Measurements from ENCODE around the gene GPAM. TPM values are rescaled to one million over a fixed set of nuclear protein-coding genes. Genes with fewer than 3 reads are reported as not detected.
A peak's percentile ranks its signal among the peaks of the same experiment; 100 is the strongest.

Gene GPAM
- total and polyA plus RNA-seq, 2 donors (not counting 1 experiment from before 2014, with no cell fraction given) = 2.6 to 8.2 TPM

- 100% methylated on average over 2 of the region's 5 CpGs for WGBS (ENCODE audit: insufficient coverage)
- no peak for TF ChIP-seq CTCF (IDR thresholded peaks at IDR 0.05)
- TF ChIP-seq EZH2 (IDR thresholded peaks at IDR 0.05; ENCODE audit: borderline replicate concordance, insufficient read depth, low read depth, low read length, poor library complexity, severe bottlenecking) = no peak
- no peaks in the 10 kb centered on the region for H3K27me3 Mint-ChIP-seq
These were observed 33.4 kb upstream of the GPAM start for GRCh38 chr10:112216966-112217365.

DNA sequence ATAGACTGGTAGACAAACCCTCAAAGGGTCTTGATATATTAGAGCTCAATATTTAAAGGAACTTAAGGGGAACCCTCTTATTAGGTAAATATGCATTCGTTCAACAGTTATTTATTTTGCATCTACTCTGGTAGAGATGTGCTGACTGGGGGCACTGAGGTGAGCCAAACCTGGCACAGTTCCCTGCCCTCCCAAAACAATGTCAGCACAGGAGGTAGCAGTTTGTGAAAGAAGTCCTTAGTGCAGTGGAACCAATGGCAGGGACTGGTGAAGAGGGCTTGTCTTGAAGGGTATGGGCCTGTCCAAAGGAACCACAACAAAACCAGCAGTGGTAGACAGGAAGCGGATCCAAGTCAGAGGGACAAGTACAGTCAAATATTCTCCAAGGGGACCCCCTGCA lies 32.6 kb upstream of the GPAM start:
- DNase-seq (no peak), ATAC-seq (ENCODE audit: low read depth) (no peak)
- Mint-ChIP-seq H3K27me3 (no peaks in the 10 kb centered on the region), H3K4me1 (peaks cover 35% of the 10 kb centered on the region), H3K4me3 (no peak overlapping the region), H3K9me3 (ENCODE audit: insufficient read depth) (peaks cover 3% of the 10 kb centered on the region), H3K27ac (peak overlapping the region; percentile 57)
- Histone ChIP-seq H3K27ac (ENCODE audit: low read length in 2 of 2) (no peak overlapping the region), H3K9me3 (ENCODE audit: control extremely low read depth in 1 of 3, control insufficient read depth in 2 of 3, insufficient read depth in 1 of 3, low read length in 2 of 3) (peaks cover 0 to 7% (median 1%) of the 10 kb centered on the region in 3 donors), H3K27me3 (replicated peaks in 1 of 4; ENCODE audit: control extremely low read depth in 1 of 4, control insufficient read depth in 3 of 4, insufficient read depth in 4 of 4, low read length in 3 of 4) (peaks cover 0 to 3% (median 0%) of the 10 kb centered on the region in 4 experiments), H3K4me2 (replicated peaks; ENCODE audit: low read depth, low read length, poor library complexity, severe bottlenecking) (no peak overlapping the region), H4K20me1 (ENCODE audit: control insufficient read depth, insufficient read depth, low read length, poor library complexity, severe bottlenecking) (no peaks in the 10 kb centered on the region), H2AFZ (ENCODE audit: insufficient read depth, low read depth, low read length, poor library complexity, severe bottlenecking) (no peak overlapping the region), H3K9ac (ENCODE audit: low read length) (no peak overlapping the region), H3K4me3 (ENCODE audit: control extremely low read depth in 1 of 5, extremely low read depth in 1 of 5, insufficient read depth in 1 of 5, low read depth in 2 of 5, low read length in 4 of 5) (no peak overlapping the region), H3K36me3 (replicated peaks in 1 of 2; ENCODE audit: control extremely low read depth in 1 of 2, control insufficient read depth in 1 of 2, extremely low read depth in 1 of 2, insufficient read depth in 2 of 2, low read length in 1 of 2) (no peaks in the 10 kb centered on the region), H3K79me2 (ENCODE audit: control insufficient read depth, insufficient read depth, low read length) (no peaks in the 10 kb centered on the region), H3K4me1 (ENCODE audit: control insufficient read depth in 2 of 2, insufficient read depth in 2 of 2, low read length in 2 of 2) (peaks cover 0 to 42% of the 10 kb centered on the region in 2 donors)
- TF ChIP-seq CTCF (IDR thresholded peaks at IDR 0.05) (no peak), EZH2 (IDR thresholded peaks at IDR 0.05; ENCODE audit: borderline replicate concordance, insufficient read depth, low read depth, low read length, poor library complexity, severe bottlenecking) (no peak)
- 100% methylated on average over 1 of the region's 2 CpGs for WGBS (ENCODE audit: insufficient coverage)
- intact Hi-C loops (cut with micrococcal nuclease) = no loop called here
- POLR2A ChIA-PET = interaction anchor here (0.6 kb wide), 1 partner anchor 12 kb away, joined by 5 read pairs; no protein-coding TSS in a partner anchor
- CTCF ChIA-PET = no interaction called here

More at GRCh38 chr10:112216966-112217365, 33.4 kb upstream of the GPAM start:
- peaks cover 29% of the 10 kb centered on the region for H3K4me1 Mint-ChIP-seq
- peaks cover 0 to 40% of the 10 kb centered on the region in 2 donors for H3K4me1 ChIP-seq (ENCODE audit: control insufficient read depth in 2 of 2, insufficient read depth in 2 of 2, low read length in 2 of 2)
- H3K27ac Mint-ChIP-seq = no peak overlapping the region
- H3K4me3 ChIP-seq (ENCODE audit: control extremely low read depth in 1 of 5, extremely low read depth in 1 of 5, insufficient read depth in 1 of 5, low read depth in 2 of 5, low read length in 4 of 5) = no peak overlapping the region
- no peaks in the 10 kb centered on the region for H3K79me2 ChIP-seq (ENCODE audit: control insufficient read depth, insufficient read depth, low read length)
- no peak overlapping the region for H3K4me2 ChIP-seq (replicated peaks; ENCODE audit: low read depth, low read length, poor library complexity, severe bottlenecking)
- no peaks in the 10 kb centered on the region for H3K36me3 ChIP-seq (replicated peaks in 1 of 2; ENCODE audit: control extremely low read depth in 1 of 2, control insufficient read depth in 1 of 2, extremely low read depth in 1 of 2, insufficient read depth in 2 of 2, low read length in 1 of 2)
- H3K9me3 Mint-ChIP-seq (ENCODE audit: insufficient read depth) = peaks cover 3% of the 10 kb centered on the region
- H3K9me3 ChIP-seq (ENCODE audit: control extremely low read depth in 1 of 3, control insufficient read depth in 2 of 3, insufficient read depth in 1 of 3, low read length in 2 of 3) = peaks cover 0 to 7% (median 1%) of the 10 kb centered on the region in 3 donors
- ATAC-seq (ENCODE audit: low read depth) = no peak
- no peak overlapping the region for H2AFZ ChIP-seq (ENCODE audit: insufficient read depth, low read depth, low read length, poor library complexity, severe bottlenecking)
- CTCF ChIA-PET = interaction anchor here (0.7 kb wide), 1 partner anchor 1240 kb away, joined by 3 read pairs; no protein-coding TSS in a partner anchor
- no peak overlapping the region for H3K27ac ChIP-seq (ENCODE audit: low read length in 2 of 2)
- no peak overlapping the region for H3K4me3 Mint-ChIP-seq
- peaks cover 0 to 3% (median 0%) of the 10 kb centered on the region in 4 experiments for H3K27me3 ChIP-seq (replicated peaks in 1 of 4; ENCODE audit: control extremely low read depth in 1 of 4, control insufficient read depth in 3 of 4, insufficient read depth in 4 of 4, low read length in 3 of 4)
- no peaks in the 10 kb centered on the region for H4K20me1 ChIP-seq (ENCODE audit: control insufficient read depth, insufficient read depth, low read length, poor library complexity, severe bottlenecking)
- POLR2A ChIA-PET = no interaction called here
- DNase-seq = no peak
- intact Hi-C loops (cut with micrococcal nuclease) = no loop called here
- no peak overlapping the region for H3K9ac ChIP-seq (ENCODE audit: low read length)
